Activated naive CD8-positive, alpha-beta T cell treated with anti-CD3 and anti-CD28 coated beads for 36 hours (primary cell): ENCODE measurements around the gene HMGCS2. TPM values are rescaled to one million over a fixed set of nuclear protein-coding genes. Genes with fewer than 3 reads are reported as not detected.

Experiments
- DNase-seq: peaks from one replicate; pipeline ENCODE4 v3.0.0; 2021
- H3K27ac Mint-ChIP-seq: one replicate; pipeline ENCODE4 v1.8.0; 2022; ENCODE audit warnings: mild to moderate bottlenecking, moderate library complexity, mixed read lengths
- H3K27me3 Mint-ChIP-seq: one replicate; pipeline ENCODE4 v1.8.0; 2022; ENCODE audit warnings: mild to moderate bottlenecking, mixed read lengths
- H3K36me3 Mint-ChIP-seq: one replicate; pipeline ENCODE4 v1.8.0; 2021; ENCODE audit warnings: mild to moderate bottlenecking, mixed read lengths
- H3K4me1 Mint-ChIP-seq: one replicate; pipeline ENCODE4 v1.8.0; 2021; ENCODE audit warnings: mixed read lengths
- H3K4me3 Mint-ChIP-seq: one replicate; pipeline ENCODE4 v1.8.0; 2022; ENCODE audit warnings: mild to moderate bottlenecking, moderate library complexity, mixed read lengths
- H3K9me3 Mint-ChIP-seq: one replicate; pipeline ENCODE4 v1.8.0; 2022; ENCODE audit warnings: mixed read lengths
- total RNA-seq, 2 experiments: library from RNA; stranded (reverse); gene quantifications; one replicate each; pipeline ENCODE4 v1.2.3, GENCODE V29; 2021

HMGCS2 gene
- total RNA-seq, 2 experiments from 2014 or later = not detected

GRCh38 chr1:119748040-119748439 lies 20.7 kb downstream of the HMGCS2 start:
- H3K27me3 Mint-ChIP-seq = no peaks in the 10 kb centered on the region
- no peak overlapping the region for H3K27ac Mint-ChIP-seq
- H3K4me1 Mint-ChIP-seq = peaks cover 24% of the 10 kb centered on the region
- peaks cover 10% of the 10 kb centered on the region for H3K36me3 Mint-ChIP-seq
- H3K9me3 Mint-ChIP-seq = no peaks in the 10 kb centered on the region
- no peak for DNase-seq
- H3K4me3 Mint-ChIP-seq = no peak overlapping the region

- DNase-seq = no peak
- Mint-ChIP-seq H3K4me1 (peaks cover 24% of the 10 kb centered on the region), H3K4me3 (no peak overlapping the region), H3K27ac (no peak overlapping the region), H3K9me3 (no peaks in the 10 kb centered on the region), H3K36me3 (peaks cover 10% of the 10 kb centered on the region), H3K27me3 (no peaks in the 10 kb centered on the region)
Observed at GRCh38 chr1:119747451-119747850, 21.3 kb downstream of the HMGCS2 start.

- Mint-ChIP-seq H3K27me3 (no peaks in the 10 kb centered on the region), H3K4me1 (peaks cover 24% of the 10 kb centered on the region), H3K4me3 (no peak overlapping the region), H3K27ac (no peak overlapping the region), H3K9me3 (no peaks in the 10 kb centered on the region), H3K36me3 (peaks cover 14% of the 10 kb centered on the region)
- no peak for DNase-seq
Observed at GRCh38 chr1:119745034-119745433, 23.7 kb downstream of the HMGCS2 start.

- Mint-ChIP-seq H3K27me3 (no peaks in the 10 kb centered on the region), H3K9me3 (no peaks in the 10 kb centered on the region), H3K36me3 (peaks cover 14% of the 10 kb centered on the region), H3K4me3 (no peak overlapping the region), H3K27ac (no peak overlapping the region), H3K4me1 (peaks cover 24% of the 10 kb centered on the region)
- DNase-seq = no peak
Observed at GRCh38 chr1:119744598-119744942, 24.1 kb downstream of the HMGCS2 start.

GRCh38 chr1:119743776-119744597 lies 24.7 kb downstream of the HMGCS2 start:
- H3K36me3 Mint-ChIP-seq = peaks cover 19% of the 10 kb centered on the region
- H3K9me3 Mint-ChIP-seq = no peaks in the 10 kb centered on the region
- H3K27ac Mint-ChIP-seq = no peak overlapping the region
- H3K4me1 Mint-ChIP-seq = peaks cover 24% of the 10 kb centered on the region
- H3K27me3 Mint-ChIP-seq = no peaks in the 10 kb centered on the region
- no peak overlapping the region for H3K4me3 Mint-ChIP-seq
- DNase-seq = peak; percentile 50

GRCh38 chr1:119743308-119743707 lies 25.4 kb downstream of the HMGCS2 start:
- H3K4me3 Mint-ChIP-seq = no peak overlapping the region
- H3K4me1 Mint-ChIP-seq = peaks cover 24% of the 10 kb centered on the region
- no peaks in the 10 kb centered on the region for H3K27me3 Mint-ChIP-seq
- no peak for DNase-seq
- H3K9me3 Mint-ChIP-seq = no peaks in the 10 kb centered on the region
- no peak overlapping the region for H3K27ac Mint-ChIP-seq
- peaks cover 19% of the 10 kb centered on the region for H3K36me3 Mint-ChIP-seq

DNA sequence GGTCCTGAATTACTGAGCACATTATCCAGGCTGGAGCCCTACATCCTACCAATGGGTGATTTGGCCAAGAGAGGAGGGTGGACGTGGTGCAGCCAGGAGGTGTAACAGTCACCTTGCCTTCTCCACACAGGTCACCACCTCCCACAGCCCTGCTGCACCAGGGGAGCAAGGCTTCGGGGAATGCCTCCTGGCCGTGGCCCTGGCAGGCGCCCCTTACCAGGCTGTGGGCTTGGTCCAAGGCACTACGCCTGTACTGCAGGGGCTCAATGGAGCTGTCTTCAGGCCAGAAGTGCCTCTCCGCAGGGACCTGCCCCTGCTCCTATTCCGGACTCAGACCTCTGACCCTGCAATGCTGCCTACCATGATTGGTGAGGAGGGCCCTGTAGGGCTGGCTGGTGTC lies 26.0 kb downstream of the HMGCS2 start:
- H3K27me3 Mint-ChIP-seq = no peaks in the 10 kb centered on the region
- H3K4me1 Mint-ChIP-seq = peaks cover 23% of the 10 kb centered on the region
- no peak overlapping the region for H3K4me3 Mint-ChIP-seq
- peaks cover 23% of the 10 kb centered on the region for H3K36me3 Mint-ChIP-seq
- H3K27ac Mint-ChIP-seq = no peak overlapping the region
- no peak for DNase-seq
- no peaks in the 10 kb centered on the region for H3K9me3 Mint-ChIP-seq

GRCh38 chr1:119742202-119742601 lies 26.5 kb downstream of the HMGCS2 start:
- peaks cover 22% of the 10 kb centered on the region for H3K4me1 Mint-ChIP-seq
- no peak overlapping the region for H3K27ac Mint-ChIP-seq
- no peak overlapping the region for H3K4me3 Mint-ChIP-seq
- no peaks in the 10 kb centered on the region for H3K27me3 Mint-ChIP-seq
- DNase-seq = no peak
- H3K9me3 Mint-ChIP-seq = no peaks in the 10 kb centered on the region
- peaks cover 26% of the 10 kb centered on the region for H3K36me3 Mint-ChIP-seq

DNA sequence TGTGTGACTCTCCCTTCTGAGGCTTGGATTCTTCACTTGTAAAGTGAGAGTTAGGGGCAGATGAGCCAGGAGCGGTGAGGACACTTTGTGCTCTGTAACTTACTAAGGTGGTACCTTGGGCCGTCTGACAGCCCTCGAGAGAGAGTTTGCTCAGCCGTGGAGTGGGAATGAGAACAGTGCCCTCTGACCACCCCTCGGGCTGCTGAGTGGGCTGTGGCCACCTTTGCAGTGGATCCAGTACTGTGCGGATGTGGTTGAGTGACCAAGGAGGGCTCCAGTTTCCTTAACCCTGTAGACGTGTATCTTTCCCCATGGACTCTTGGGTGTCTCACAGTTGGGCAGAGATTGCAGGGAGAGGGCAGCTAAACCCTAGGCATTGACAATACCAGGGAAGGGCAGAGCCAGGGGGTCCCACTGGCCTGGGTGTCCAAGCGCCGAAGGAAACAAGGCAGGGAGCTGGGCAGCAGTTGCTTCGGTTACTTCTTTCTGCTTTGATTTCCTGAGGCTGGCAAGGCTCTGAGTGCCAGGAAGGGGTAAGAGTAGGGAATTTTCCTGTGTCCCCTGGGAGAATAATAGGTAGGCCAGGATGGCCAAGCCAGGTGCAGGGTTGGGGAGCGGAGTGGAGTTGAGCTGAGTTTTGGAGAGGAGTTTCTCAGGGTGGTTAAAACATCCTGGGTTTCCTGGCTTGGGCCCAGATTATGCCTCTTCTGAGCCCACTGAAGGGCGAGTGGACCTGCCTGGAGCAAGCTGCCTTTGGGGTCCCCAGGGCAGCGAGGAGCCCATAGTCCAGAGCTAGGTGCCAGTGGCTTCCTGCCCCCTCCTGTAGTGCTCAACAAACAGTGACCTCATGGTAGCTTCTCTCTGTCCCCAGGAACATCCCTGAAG lies 27.6 kb downstream of the HMGCS2 start:
- no peak for DNase-seq
- Mint-ChIP-seq H3K27me3 (no peaks in the 10 kb centered on the region), H3K9me3 (no peaks in the 10 kb centered on the region), H3K36me3 (peaks cover 34% of the 10 kb centered on the region), H3K4me1 (peaks cover 22% of the 10 kb centered on the region), H3K27ac (peak overlapping the region; percentile 31), H3K4me3 (no peak overlapping the region)

DNA sequence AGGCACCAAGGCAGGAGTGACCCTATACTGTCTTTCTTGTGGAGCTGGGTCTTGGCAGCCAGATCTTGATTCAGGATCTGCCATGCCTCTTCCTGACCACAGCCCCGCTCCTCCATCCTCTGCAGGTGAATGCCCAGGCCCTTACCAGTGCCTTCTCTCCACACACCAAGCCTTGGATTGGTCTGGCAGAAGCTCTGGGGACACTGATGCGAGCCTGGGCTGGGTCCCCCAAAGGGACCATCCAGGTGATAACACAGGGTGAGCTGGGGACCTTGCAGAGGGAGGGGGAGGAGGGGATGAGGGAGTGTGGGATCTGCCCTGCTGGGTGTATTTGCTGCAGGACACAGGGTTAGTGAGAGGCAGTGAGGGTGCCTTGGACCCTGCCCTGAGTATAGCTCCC lies 28.4 kb downstream of the HMGCS2 start:
- no peak overlapping the region for H3K27ac Mint-ChIP-seq
- DNase-seq = no peak
- no peaks in the 10 kb centered on the region for H3K9me3 Mint-ChIP-seq
- H3K4me1 Mint-ChIP-seq = peaks cover 14% of the 10 kb centered on the region
- no peak overlapping the region for H3K4me3 Mint-ChIP-seq
- peaks cover 35% of the 10 kb centered on the region for H3K36me3 Mint-ChIP-seq
- H3K27me3 Mint-ChIP-seq = no peaks in the 10 kb centered on the region

- no peak overlapping the region for H3K27ac Mint-ChIP-seq
- no peaks in the 10 kb centered on the region for H3K27me3 Mint-ChIP-seq
- DNase-seq = no peak
- no peak overlapping the region for H3K4me3 Mint-ChIP-seq
- peaks cover 36% of the 10 kb centered on the region for H3K36me3 Mint-ChIP-seq
- H3K4me1 Mint-ChIP-seq = peaks cover 5% of the 10 kb centered on the region
- no peaks in the 10 kb centered on the region for H3K9me3 Mint-ChIP-seq
Observed at GRCh38 chr1:119739150-119739549, 29.6 kb downstream of the HMGCS2 start.

- H3K9me3 Mint-ChIP-seq = no peaks in the 10 kb centered on the region
- no peak overlapping the region for H3K27ac Mint-ChIP-seq
- H3K4me3 Mint-ChIP-seq = no peak overlapping the region
- DNase-seq = no peak
- peaks cover 32% of the 10 kb centered on the region for H3K36me3 Mint-ChIP-seq
- no peaks in the 10 kb centered on the region for H3K4me1 Mint-ChIP-seq
- no peaks in the 10 kb centered on the region for H3K27me3 Mint-ChIP-seq
Observed at GRCh38 chr1:119738100-119738720, 30.5 kb downstream of the HMGCS2 start.

GRCh38 chr1:119737040-119737682 lies 31.5 kb downstream of the HMGCS2 start:
- peaks cover 31% of the 10 kb centered on the region for H3K36me3 Mint-ChIP-seq

DNA sequence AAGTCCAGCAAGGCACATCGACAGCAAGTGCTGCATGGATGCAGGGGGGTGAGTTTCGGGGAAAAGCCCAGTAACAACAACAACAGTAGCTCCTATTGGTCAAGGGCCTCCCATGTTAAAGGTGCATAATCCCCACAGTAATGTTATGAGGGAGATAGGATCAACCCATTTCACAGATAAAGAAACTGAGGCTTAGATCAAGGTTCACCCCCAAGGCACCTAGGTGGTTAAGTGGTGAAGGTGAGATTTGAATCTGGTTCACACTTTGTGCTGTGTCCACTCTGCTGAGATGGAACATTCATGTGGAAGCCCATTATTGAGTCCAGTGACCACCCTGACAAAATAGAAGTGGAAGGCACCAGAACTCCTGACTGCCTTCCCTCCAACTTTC lies 32.1 kb downstream of the HMGCS2 start:
- Mint-ChIP-seq H3K27me3 (no peaks in the 10 kb centered on the region), H3K4me1 (no peaks in the 10 kb centered on the region), H3K9me3 (no peaks in the 10 kb centered on the region), H3K36me3 (peaks cover 30% of the 10 kb centered on the region), H3K4me3 (no peak overlapping the region), H3K27ac (peak overlapping the region; percentile 56)
- no peak for DNase-seq

More at GRCh38 chr1:119737040-119737682, 31.5 kb downstream of the HMGCS2 start:
- Mint-ChIP-seq H3K4me3 (no peak overlapping the region), H3K27ac (peak overlapping the region; percentile 56), H3K4me1 (no peaks in the 10 kb centered on the region), H3K27me3 (no peaks in the 10 kb centered on the region), H3K9me3 (no peaks in the 10 kb centered on the region)
- no peak for DNase-seq

DNA sequence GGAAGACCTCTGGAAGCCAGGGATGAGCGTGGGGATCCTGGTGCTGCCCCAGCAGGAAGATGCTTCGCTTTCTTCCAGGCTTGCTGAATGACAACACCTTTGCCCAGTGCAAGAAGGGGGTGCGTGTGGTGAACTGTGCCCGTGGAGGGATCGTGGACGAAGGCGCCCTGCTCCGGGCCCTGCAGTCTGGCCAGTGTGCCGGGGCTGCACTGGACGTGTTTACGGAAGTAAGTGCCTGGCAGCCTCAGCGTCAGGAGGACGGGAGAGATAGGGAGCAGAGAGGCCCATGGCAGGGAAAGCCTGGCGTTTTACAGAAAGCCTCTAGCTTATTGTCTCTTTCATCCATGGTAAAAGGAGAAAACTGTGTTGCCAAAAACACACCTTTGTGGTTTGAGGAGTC lies 33.5 kb downstream of the HMGCS2 start:
- H3K4me1 Mint-ChIP-seq = no peaks in the 10 kb centered on the region
- no peak overlapping the region for H3K27ac Mint-ChIP-seq

More for the DNA sequence above, 33.5 kb downstream of the HMGCS2 start:
- H3K9me3 Mint-ChIP-seq = no peaks in the 10 kb centered on the region
- H3K27me3 Mint-ChIP-seq = no peaks in the 10 kb centered on the region
- DNase-seq = no peak
- H3K36me3 Mint-ChIP-seq = peaks cover 33% of the 10 kb centered on the region
- H3K4me3 Mint-ChIP-seq = no peak overlapping the region
